HG02759 (cell line): ENCODE measurements around the gene DDIT3.
"Not testable (repeated sequence)": the region's sequence is repeated elsewhere in the genome, so short reads cannot be mapped to it uniquely, and the experiment has no call there.

Experiments
- ATAC-seq: cut with Tn5 transposase; IDR thresholded peaks from one replicate; pipeline ENCODE4 v1.9.1; 2021; ENCODE audit warnings: mild to moderate bottlenecking, moderate library complexity; ENCODE audit not compliant: unreplicated experiment

Gene DDIT3

DNA sequence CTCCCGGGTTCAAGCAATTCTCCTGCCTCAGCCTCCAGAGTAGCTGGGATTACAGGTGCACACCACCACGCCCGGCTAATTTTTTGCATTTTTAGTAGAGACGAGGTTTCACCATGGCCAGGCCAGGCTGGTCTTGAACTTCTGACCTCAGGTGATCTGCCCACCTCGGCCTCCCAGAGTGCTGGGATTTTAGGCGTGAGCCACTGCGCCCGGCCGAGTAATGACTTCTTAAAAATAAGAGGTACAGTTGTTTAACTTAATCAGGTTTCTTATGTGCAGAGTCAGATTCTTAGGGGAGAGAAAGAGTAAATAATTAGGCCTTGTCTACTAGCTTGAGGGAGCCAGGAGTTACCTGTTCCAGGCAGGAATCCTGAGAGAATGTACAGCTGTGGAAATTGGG, 6.1 kb downstream of the DDIT3 start:
- not testable (repeated sequence) for ATAC-seq

DNA sequence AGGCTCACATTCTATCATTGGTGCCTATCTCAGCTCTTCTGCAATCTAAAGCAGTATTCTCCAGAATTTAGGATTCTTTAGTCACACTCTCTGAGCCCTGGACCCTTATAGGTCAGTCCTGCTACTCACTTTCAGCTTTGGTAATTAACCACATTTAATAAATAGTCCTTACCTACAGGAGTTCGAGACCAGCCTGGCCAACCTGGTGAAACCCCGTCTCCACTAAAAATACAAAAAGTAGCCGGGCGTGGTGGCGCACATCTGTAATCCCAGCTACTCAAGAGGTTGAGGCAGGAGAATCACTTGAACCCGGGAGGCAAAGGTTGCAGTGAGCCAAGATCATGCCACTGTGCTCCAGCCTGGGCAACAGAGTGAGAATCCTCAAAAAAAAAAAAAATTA, 6.6 kb downstream of the DDIT3 start:
- not testable (repeated sequence) for ATAC-seq

DNA sequence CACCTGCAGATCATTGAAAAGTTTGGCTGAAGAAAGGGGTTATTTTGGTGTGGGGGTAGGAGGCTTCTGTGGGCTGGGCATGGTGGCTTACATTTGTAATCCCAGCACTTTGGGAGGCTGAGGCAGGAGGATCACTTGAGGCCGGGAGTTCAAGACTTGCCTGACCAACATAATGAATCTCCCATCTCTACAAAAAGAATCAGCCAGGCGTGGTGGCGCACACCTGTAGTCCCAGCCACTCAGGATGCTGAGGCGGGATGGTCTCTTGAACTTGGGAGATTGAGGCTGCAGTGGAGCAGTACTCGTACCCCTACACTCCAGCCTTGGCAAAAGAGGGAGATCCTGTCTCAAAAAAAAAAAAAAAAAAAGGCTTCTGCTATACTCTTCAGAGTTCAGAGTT, 7.0 kb downstream of the DDIT3 start:
- ATAC-seq, result no peak

- ATAC-seq, result no peak
Measured at GRCh38 chr12:57512665-57513064, 7.6 kb downstream of the DDIT3 start.

- ATAC-seq, result no peak
Measured at GRCh38 chr12:57511588-57512325, 8.6 kb downstream of the DDIT3 start.

DNA sequence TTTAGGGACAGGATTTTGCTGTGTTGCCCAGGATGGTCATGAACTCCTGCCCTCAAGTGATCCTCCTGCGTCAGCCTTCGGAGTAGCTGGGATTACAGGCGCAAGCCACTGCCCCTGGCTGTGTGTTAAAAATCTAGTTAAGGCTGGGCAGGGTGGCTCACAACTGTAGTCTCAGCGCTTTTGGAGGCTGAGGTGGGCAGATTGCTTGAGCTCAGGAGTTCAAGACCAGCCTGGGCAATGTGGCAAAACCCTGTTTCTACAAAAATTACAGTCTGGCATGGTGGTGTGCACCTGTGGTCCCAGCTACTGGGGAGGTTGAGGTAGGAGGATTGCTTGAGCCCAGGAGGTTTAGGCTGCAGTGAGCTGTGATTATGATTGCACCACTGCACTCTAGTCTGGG, 9.2 kb downstream of the DDIT3 start:
- no peak for ATAC-seq

DNA sequence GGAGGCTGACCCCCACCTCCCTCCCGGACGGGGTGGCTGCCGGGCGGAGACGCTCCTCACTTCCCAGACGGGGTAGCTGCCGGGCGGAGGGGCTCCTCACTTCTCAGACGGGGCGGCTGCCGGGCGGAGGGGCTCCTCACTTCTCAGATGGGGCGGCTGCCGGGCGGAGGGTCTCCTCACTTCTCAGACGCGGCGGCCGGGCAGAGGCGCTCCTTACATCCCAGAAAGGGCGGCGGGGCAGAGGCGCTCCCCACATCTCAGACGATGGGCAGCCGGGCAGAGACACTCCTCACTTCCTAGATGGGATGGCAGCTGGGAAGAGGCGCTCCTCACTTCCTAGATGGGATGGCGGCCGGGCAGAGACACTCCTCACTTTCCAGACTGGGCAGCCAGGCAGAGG, 12.5 kb downstream of the DDIT3 start:
- ATAC-seq, result not testable (repeated sequence)

DNA sequence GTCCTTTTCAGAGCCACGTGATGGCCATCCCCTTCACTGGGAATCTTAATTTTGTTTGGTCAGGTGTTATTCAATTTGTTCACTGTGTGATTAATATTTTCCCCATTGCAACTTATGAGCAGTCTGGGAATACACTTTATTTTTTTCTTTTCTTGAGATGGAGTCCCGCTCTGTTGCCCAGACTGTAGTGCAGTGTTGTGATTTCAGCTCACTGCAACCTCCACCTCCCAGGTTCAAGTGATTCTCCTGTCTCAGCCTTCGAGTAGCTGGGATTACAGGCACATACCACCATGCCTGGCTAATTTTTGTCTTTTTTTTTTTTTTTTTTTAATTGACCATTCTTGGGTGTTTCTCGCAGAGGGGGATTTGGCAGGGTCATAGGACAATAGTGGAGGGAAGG, 13.8 kb downstream of the DDIT3 start:
- not testable (repeated sequence) for ATAC-seq

- not testable (repeated sequence) for ATAC-seq
Measured at GRCh38 chr12:57502311-57502969, 17.9 kb downstream of the DDIT3 start.

- ATAC-seq, result no peak
Measured at GRCh38 chr12:57500213-57500612, 20.1 kb downstream of the DDIT3 start.

DNA sequence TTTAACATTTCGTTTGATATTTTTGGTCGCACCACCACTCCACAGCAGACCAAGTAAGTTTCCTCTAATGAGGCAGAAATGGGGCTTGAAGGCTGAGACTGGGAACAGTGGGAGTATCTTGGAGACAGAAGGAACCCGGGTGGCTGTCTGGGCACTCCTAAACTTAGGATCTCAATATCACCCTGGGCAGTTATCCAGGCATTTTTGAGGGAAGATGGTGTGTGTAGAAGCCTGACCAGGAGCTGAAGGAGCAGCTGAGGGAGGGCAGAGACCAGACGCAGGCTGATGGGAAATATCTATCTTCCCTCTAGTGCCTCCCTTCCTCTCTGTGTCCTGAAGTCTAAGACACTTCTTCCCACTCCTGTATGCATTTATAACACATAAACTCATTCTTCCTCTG, 21.7 kb downstream of the DDIT3 start:
- ATAC-seq, result no peak

- no peak for ATAC-seq
Measured at GRCh38 chr12:57498132-57498502, 22.2 kb downstream of the DDIT3 start.

GRCh38 chr12:57497223-57498131, 22.8 kb downstream of the DDIT3 start:
- ATAC-seq, result no peak

GRCh38 chr12:57496822-57497221, 23.5 kb downstream of the DDIT3 start:
- ATAC-seq, result no peak

GRCh38 chr12:57495051-57495701, 25.1 kb downstream of the DDIT3 start:
- ATAC-seq, result not testable (repeated sequence)

DNA sequence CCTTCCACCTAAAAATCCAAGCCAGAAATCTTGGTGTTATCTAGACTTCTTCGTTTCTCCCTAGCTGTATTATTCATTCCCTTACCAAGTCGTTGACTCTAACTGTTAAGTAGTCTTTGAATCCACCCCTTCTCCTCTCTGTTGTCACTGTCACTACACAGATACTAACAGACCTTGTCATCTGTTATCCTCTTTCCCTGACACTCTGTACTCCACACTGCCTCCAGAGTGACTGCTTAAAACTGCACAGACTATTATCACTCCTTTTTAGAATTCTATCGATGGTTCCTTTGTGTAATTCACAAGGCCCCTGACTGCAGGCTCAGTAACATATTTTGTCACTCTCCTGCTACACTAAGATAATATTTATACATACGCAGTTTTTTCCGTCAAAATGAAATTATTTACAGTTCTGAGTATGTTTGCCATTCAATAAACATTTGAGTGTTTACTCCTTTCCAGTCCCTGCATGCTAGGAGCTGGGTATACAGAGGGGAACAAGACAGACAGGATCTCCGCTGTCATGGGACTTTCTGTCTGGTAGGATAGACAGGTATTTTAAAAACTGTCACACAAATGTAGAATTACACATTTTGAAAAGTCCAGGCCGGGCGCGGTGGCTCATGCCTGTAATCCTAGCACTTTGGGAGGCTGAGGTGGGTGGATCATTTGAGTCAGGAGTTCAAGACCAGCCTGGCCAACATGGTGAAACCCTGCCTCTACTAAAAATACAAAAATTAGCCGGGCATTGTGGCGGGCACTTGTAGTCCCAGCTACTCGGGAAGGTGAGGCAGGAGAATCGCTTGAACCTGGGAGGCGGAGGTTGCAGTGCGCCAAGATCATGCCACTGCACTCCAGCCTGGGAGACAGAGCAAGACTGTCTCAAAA, 28.7 kb downstream of the DDIT3 start:
- ATAC-seq, result no peak

DNA sequence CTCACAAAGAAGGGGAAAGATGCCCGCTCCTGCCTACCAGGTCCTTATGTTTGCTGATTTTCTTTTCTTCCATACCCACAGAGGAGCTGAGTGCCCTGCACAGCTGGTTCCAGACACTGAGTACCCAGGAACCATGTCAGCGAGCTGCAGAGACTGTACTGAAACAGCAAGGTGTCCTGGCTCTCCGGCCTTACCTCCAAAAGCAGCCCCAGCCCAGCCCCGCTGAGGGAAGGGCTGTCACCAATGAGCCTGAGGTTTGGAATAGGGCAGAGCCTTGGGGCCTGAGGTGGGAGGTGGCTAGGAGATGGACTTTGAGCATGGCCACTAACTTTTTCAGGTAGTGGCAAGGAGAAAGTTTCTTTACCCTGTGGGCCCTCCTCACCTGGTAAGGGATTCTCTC, 30.2 kb downstream of the DDIT3 start:
- ATAC-seq, result no peak

DNA sequence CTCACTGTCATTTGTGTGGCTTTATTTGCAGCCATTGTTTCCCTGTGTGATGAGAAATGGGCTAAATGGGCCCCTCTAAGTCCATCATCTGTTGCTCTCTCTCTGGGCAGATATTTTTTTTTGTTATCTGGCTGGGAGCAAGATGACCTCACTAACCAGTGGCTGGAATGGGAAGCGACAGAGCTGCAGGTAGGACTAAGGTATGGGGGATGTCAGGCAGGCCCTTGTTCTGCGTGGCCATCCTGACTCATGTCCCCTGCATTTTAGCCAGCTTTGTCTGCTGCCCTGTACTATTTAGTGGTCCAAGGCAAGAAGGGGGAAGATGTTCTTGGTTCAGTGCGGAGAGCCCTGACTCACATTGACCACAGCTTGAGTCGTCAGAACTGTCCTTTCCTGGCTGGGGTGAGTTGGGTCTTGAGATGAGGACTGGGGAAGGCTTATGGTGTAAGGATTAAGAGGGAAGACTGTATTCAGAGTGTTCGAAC, 31.1 kb downstream of the DDIT3 start:
- ATAC-seq, result no peak

- no peak for ATAC-seq
Measured at GRCh38 chr12:57488402-57489156, 31.7 kb downstream of the DDIT3 start.
